ENCODE results near the gene FAM9A. TPM values are rescaled to one million over a fixed set of nuclear protein-coding genes. Genes with fewer than 3 reads are reported as not detected.

Gene FAM9A
- not detected for polyA plus RNA-seq (2013, experiment 1 of 2)
- not detected for polyA plus RNA-seq (2013, experiment 2 of 2)

GRCh38 chrX:8801041-8801599 is at the start of gene FAM9A:
Gene FAM9A (minus strand): TSS chrX:8801383. CDS start chrX:8800171, 1,212 bp downstream.
- no peaks in the 10 kb centered on the region for H3K27me3 ChIP-seq (ENCODE audit: control insufficient read depth in 3 of 3, insufficient read depth in 3 of 3, low read depth in 1 of 3, low read length in 3 of 3)
- H2AK5ac ChIP-seq (ENCODE audit: low read depth, low read length), result no peak within 1 kb of the TSS
- DNase-seq (ENCODE audit: low spot score), result no peak
- no peaks in the 10 kb centered on the region for H3K4me1 ChIP-seq (ENCODE audit: control insufficient read depth in 2 of 2, insufficient read depth in 1 of 2, low read depth in 1 of 2, low read length in 2 of 2)
- H3K23ac ChIP-seq (ENCODE audit: low read depth, low read length, poor library complexity), result no peak within 1 kb of the TSS
- H3K36me3 ChIP-seq (replicated peaks in 1 of 2; ENCODE audit: control insufficient read depth in 2 of 2, insufficient read depth in 2 of 2, low read length in 2 of 2), result no peaks in the 10 kb centered on the region
- H2BK120ac ChIP-seq (ENCODE audit: low read depth, low read length), result no peak within 1 kb of the TSS
- no peak within 1 kb of the TSS for H3K9ac ChIP-seq (ENCODE audit: low read depth, low read length, poor library complexity)
- H3K79me1 ChIP-seq (ENCODE audit: low read depth, low read length), result no peaks in the 10 kb centered on the region
- no peak within 1 kb of the TSS for H4K91ac ChIP-seq (ENCODE audit: low read depth, low read length, poor library complexity)
- no peak within 1 kb of the TSS for H3K4me2 ChIP-seq (ENCODE audit: insufficient read depth, low read length, poor library complexity, severe bottlenecking)
- H2AFZ ChIP-seq (ENCODE audit: low read length), result no peak within 1 kb of the TSS
- H3K27ac ChIP-seq (replicated peaks; ENCODE audit: low read length), result no peak within 1 kb of the TSS
- no peak within 1 kb of the TSS for H3K18ac ChIP-seq (ENCODE audit: low read length)
- H2BK5ac ChIP-seq (ENCODE audit: low read length), result no peak within 1 kb of the TSS
- H3K4me3 ChIP-seq (ENCODE audit: low read length in 2 of 2), result no peak within 1 kb of the TSS
- no CpG with 5 or more reads among the region's 32 CpGs for WGBS, 2 donors (ENCODE audit: extremely low coverage in 2 of 2, insufficient read length in 2 of 2, insufficient replicate concordance in 1 of 2)
- no peak within 1 kb of the TSS for H4K8ac ChIP-seq (ENCODE audit: low read depth, low read length)
- H2BK12ac ChIP-seq (ENCODE audit: low read length), result no peak within 1 kb of the TSS
- no peak within 1 kb of the TSS for H2BK15ac ChIP-seq (ENCODE audit: low read length)
- no peak within 1 kb of the TSS for H3K14ac ChIP-seq (ENCODE audit: low read length)
- no peak within 1 kb of the TSS for H3K4ac ChIP-seq (ENCODE audit: low read length)
- no peaks in the 10 kb centered on the region for H3K9me3 ChIP-seq (replicated peaks in 1 of 2; ENCODE audit: control insufficient read depth in 2 of 2, insufficient read depth in 1 of 2, low read depth in 1 of 2, low read length in 2 of 2)

GRCh38 chrX:8850478-8850877 is 49.3 kb upstream of the FAM9A start:
- Histone ChIP-seq H2BK5ac (ENCODE audit: low read length) (no peak overlapping the region), H2AFZ (ENCODE audit: low read length) (no peak overlapping the region), H3K18ac (ENCODE audit: low read length) (no peak overlapping the region), H4K8ac (ENCODE audit: low read depth, low read length) (no peak overlapping the region), H4K91ac (ENCODE audit: low read depth, low read length, poor library complexity) (no peak overlapping the region), H2BK12ac (ENCODE audit: low read length) (no peak overlapping the region), H3K27me3 (ENCODE audit: control insufficient read depth in 3 of 3, insufficient read depth in 3 of 3, low read depth in 1 of 3, low read length in 3 of 3) (no peaks in the 10 kb centered on the region), H3K36me3 (replicated peaks in 1 of 2; ENCODE audit: control insufficient read depth in 2 of 2, insufficient read depth in 2 of 2, low read length in 2 of 2) (no peaks in the 10 kb centered on the region), H3K4me2 (ENCODE audit: insufficient read depth, low read length, poor library complexity, severe bottlenecking) (no peak overlapping the region), H3K9me3 (replicated peaks in 1 of 2; ENCODE audit: control insufficient read depth in 2 of 2, insufficient read depth in 1 of 2, low read depth in 1 of 2, low read length in 2 of 2) (no peaks in the 10 kb centered on the region), H3K4me3 (ENCODE audit: low read length in 2 of 2) (no peak overlapping the region), H3K9ac (ENCODE audit: low read depth, low read length, poor library complexity) (no peak overlapping the region), H3K27ac (replicated peaks; ENCODE audit: low read length) (no peak overlapping the region), H2AK5ac (ENCODE audit: low read depth, low read length) (no peak overlapping the region), H3K4ac (ENCODE audit: low read length) (no peak overlapping the region), H2BK120ac (ENCODE audit: low read depth, low read length) (no peak overlapping the region), H3K23ac (ENCODE audit: low read depth, low read length, poor library complexity) (no peak overlapping the region), H2BK15ac (ENCODE audit: low read length) (no peak overlapping the region), H3K14ac (ENCODE audit: low read length) (no peak overlapping the region), H3K4me1 (ENCODE audit: control insufficient read depth in 2 of 2, insufficient read depth in 1 of 2, low read depth in 1 of 2, low read length in 2 of 2) (no peaks in the 10 kb centered on the region), H3K79me1 (ENCODE audit: low read depth, low read length) (no peaks in the 10 kb centered on the region)
- no CpG with 5 or more reads among the region's 6 CpGs for WGBS, 2 donors (ENCODE audit: extremely low coverage in 2 of 2, insufficient read length in 2 of 2, insufficient replicate concordance in 1 of 2)
- DNase-seq (ENCODE audit: low spot score), result no peak

- Histone ChIP-seq H3K9ac (ENCODE audit: low read depth, low read length, poor library complexity) (no peak overlapping the region), H3K23ac (ENCODE audit: low read depth, low read length, poor library complexity) (no peak overlapping the region), H3K27ac (replicated peaks; ENCODE audit: low read length) (no peak overlapping the region), H3K9me3 (replicated peaks in 1 of 2; ENCODE audit: control insufficient read depth in 2 of 2, insufficient read depth in 1 of 2, low read depth in 1 of 2, low read length in 2 of 2) (no peaks in the 10 kb centered on the region), H2BK120ac (ENCODE audit: low read depth, low read length) (no peak overlapping the region), H2BK5ac (ENCODE audit: low read length) (no peak overlapping the region), H2BK12ac (ENCODE audit: low read length) (no peak overlapping the region), H3K14ac (ENCODE audit: low read length) (no peak overlapping the region), H3K36me3 (replicated peaks in 1 of 2; ENCODE audit: control insufficient read depth in 2 of 2, insufficient read depth in 2 of 2, low read length in 2 of 2) (no peaks in the 10 kb centered on the region), H4K8ac (ENCODE audit: low read depth, low read length) (no peak overlapping the region), H3K79me1 (ENCODE audit: low read depth, low read length) (no peaks in the 10 kb centered on the region), H3K4me2 (ENCODE audit: insufficient read depth, low read length, poor library complexity, severe bottlenecking) (no peak overlapping the region), H4K91ac (ENCODE audit: low read depth, low read length, poor library complexity) (no peak overlapping the region), H2AK5ac (ENCODE audit: low read depth, low read length) (no peak overlapping the region), H3K4me1 (ENCODE audit: control insufficient read depth in 2 of 2, insufficient read depth in 1 of 2, low read depth in 1 of 2, low read length in 2 of 2) (no peaks in the 10 kb centered on the region), H3K4ac (ENCODE audit: low read length) (no peak overlapping the region), H2BK15ac (ENCODE audit: low read length) (no peak overlapping the region), H3K18ac (ENCODE audit: low read length) (no peak overlapping the region), H3K4me3 (ENCODE audit: low read length in 2 of 2) (no peak overlapping the region), H2AFZ (ENCODE audit: low read length) (no peak overlapping the region), H3K27me3 (ENCODE audit: control insufficient read depth in 3 of 3, insufficient read depth in 3 of 3, low read depth in 1 of 3, low read length in 3 of 3) (no peaks in the 10 kb centered on the region)
- WGBS, 2 donors (ENCODE audit: extremely low coverage in 2 of 2, insufficient read length in 2 of 2, insufficient replicate concordance in 1 of 2), result no CpG with 5 or more reads among the region's 2 CpGs
- DNase-seq (ENCODE audit: low spot score), result no peak
Observed at GRCh38 chrX:8849945-8850344, 48.8 kb upstream of the FAM9A start.

GRCh38 chrX:8849458-8849857 is 48.3 kb upstream of the FAM9A start:
- H2BK15ac ChIP-seq (ENCODE audit: low read length), result no peak overlapping the region
- no peak for DNase-seq (ENCODE audit: low spot score)
- no peaks in the 10 kb centered on the region for H3K9me3 ChIP-seq (replicated peaks in 1 of 2; ENCODE audit: control insufficient read depth in 2 of 2, insufficient read depth in 1 of 2, low read depth in 1 of 2, low read length in 2 of 2)
- H2AK5ac ChIP-seq (ENCODE audit: low read depth, low read length), result no peak overlapping the region
- no peak overlapping the region for H2AFZ ChIP-seq (ENCODE audit: low read length)
- no peaks in the 10 kb centered on the region for H3K4me1 ChIP-seq (ENCODE audit: control insufficient read depth in 2 of 2, insufficient read depth in 1 of 2, low read depth in 1 of 2, low read length in 2 of 2)
- H3K23ac ChIP-seq (ENCODE audit: low read depth, low read length, poor library complexity), result no peak overlapping the region
- no peak overlapping the region for H4K91ac ChIP-seq (ENCODE audit: low read depth, low read length, poor library complexity)
- H3K18ac ChIP-seq (ENCODE audit: low read length), result no peak overlapping the region
- H2BK5ac ChIP-seq (ENCODE audit: low read length), result no peak overlapping the region
- H3K4me2 ChIP-seq (ENCODE audit: insufficient read depth, low read length, poor library complexity, severe bottlenecking), result no peak overlapping the region
- H3K36me3 ChIP-seq (replicated peaks in 1 of 2; ENCODE audit: control insufficient read depth in 2 of 2, insufficient read depth in 2 of 2, low read length in 2 of 2), result no peaks in the 10 kb centered on the region
- H3K14ac ChIP-seq (ENCODE audit: low read length), result no peak overlapping the region
- WGBS, 2 donors (ENCODE audit: extremely low coverage in 2 of 2, insufficient read length in 2 of 2, insufficient replicate concordance in 1 of 2), result no CpG with 5 or more reads among the region's 2 CpGs
- H4K8ac ChIP-seq (ENCODE audit: low read depth, low read length), result no peak overlapping the region
- H3K4ac ChIP-seq (ENCODE audit: low read length), result no peak overlapping the region
- no peak overlapping the region for H2BK12ac ChIP-seq (ENCODE audit: low read length)
- no peak overlapping the region for H2BK120ac ChIP-seq (ENCODE audit: low read depth, low read length)
- H3K27ac ChIP-seq (replicated peaks; ENCODE audit: low read length), result no peak overlapping the region
- H3K79me1 ChIP-seq (ENCODE audit: low read depth, low read length), result no peaks in the 10 kb centered on the region
- H3K4me3 ChIP-seq (ENCODE audit: low read length in 2 of 2), result no peak overlapping the region
- no peak overlapping the region for H3K9ac ChIP-seq (ENCODE audit: low read depth, low read length, poor library complexity)
- no peaks in the 10 kb centered on the region for H3K27me3 ChIP-seq (ENCODE audit: control insufficient read depth in 3 of 3, insufficient read depth in 3 of 3, low read depth in 1 of 3, low read length in 3 of 3)

Measured in neuronal stem cell (in vitro differentiated cells).